K562 (cell line): ENCODE results near the gene HRC. TPM values are rescaled to one million over a fixed set of nuclear protein-coding genes. Genes with fewer than 3 reads are reported as not detected.

Experiments
- CBFA2T2 ChIP-seq: fragments of 450-650 bp; conservative IDR thresholded peaks from 2 replicates; pipeline ENCODE4 v1.6.1; 2017; ENCODE audit warnings: mild to moderate bottlenecking
- CCAR2 ChIP-seq: fragments of 200-400 bp; formaldehyde crosslinking; IDR thresholded peaks from 2 replicates; pipeline ENCODE4 v1.6.1; 2017; ENCODE audit warnings: mild to moderate bottlenecking, low read depth, low read length
- DIDO1 ChIP-seq: fragments of 450-650 bp; IDR thresholded peaks from 2 replicates; pipeline ENCODE4 v1.6.1; 2016; ENCODE audit warnings: low read depth, missing biosample characterization, missing genetic modification characterization
- ESRRB ChIP-seq: fragments of 250-450 bp; sonication (Bioruptor Pico); IDR thresholded peaks from 2 replicates; pipeline ENCODE4 v1.5.0; 2020; ENCODE audit warnings: mild to moderate bottlenecking, moderate library complexity, borderline replicate concordance
- MITF ChIP-seq: IDR thresholded peaks from 2 replicates; pipeline ENCODE4 v1.6.1; 2014; ENCODE audit warnings: antibody characterized with exemption
- MTA2 ChIP-seq: fragments of 450-650 bp; IDR thresholded peaks from 2 replicates; pipeline ENCODE4 v1.6.1; 2016; ENCODE audit warnings: low read depth
- NFIC ChIP-seq: fragments of 450-650 bp; IDR thresholded peaks from 2 replicates; pipeline ENCODE4 v1.6.1; 2017; ENCODE audit warnings: mild to moderate bottlenecking, inconsistent platforms
- PRMT5 ChIP-seq: sonication (generic); formaldehyde crosslinking; IDR thresholded peaks from 2 replicates; pipeline ENCODE4 v1.5.0; 2020; ENCODE audit warnings: missing genetic modification reagents
- RBM22 ChIP-seq: fragments of 200-400 bp; formaldehyde crosslinking; IDR thresholded peaks from 2 replicates; pipeline ENCODE4 v1.6.1; 2018; ENCODE audit warnings: low read length, low read depth; ENCODE audit not compliant: poor library complexity, severe bottlenecking
- RBM34 ChIP-seq: fragments of 200-400 bp; formaldehyde crosslinking; IDR thresholded peaks from 2 replicates; pipeline ENCODE4 v1.6.1; 2018; ENCODE audit warnings: low read length, borderline replicate concordance; ENCODE audit not compliant: insufficient read depth
- RHOXF2B ChIP-seq: fragments of 250-450 bp; sonication (Bioruptor Pico); conservative IDR thresholded peaks from 2 replicates; pipeline ENCODE4 v1.5.1; 2021
- TEAD2 ChIP-seq: fragments of 450-650 bp; IDR thresholded peaks from 2 replicates; pipeline ENCODE4 v1.6.1; 2016; ENCODE audit warnings: missing genetic modification characterization, control low read depth, missing compliant biosample characterization
- ZBTB11 ChIP-seq, 3 experiments: fragments of 200-800 bp in 1 of 3; fragments of 250-450 bp in 1 of 3; fragments of 450-650 bp in 1 of 3; sonication (Bioruptor Pico) in 1 of 3; sonication (Bioruptor generic) in 1 of 3; formaldehyde crosslinking in 1 of 3; IDR thresholded peaks; 2 replicates each; pipeline versions ENCODE4 v1.6.1 to v1.8.0; 2016 to 2022; ENCODE audit warnings: mild to moderate bottlenecking in 2 of 3, missing genetic modification characterization in 2 of 3, missing compliant biosample characterization in 1 of 3, moderate library complexity in 1 of 3
- ZBTB2 ChIP-seq: fragments of 450-650 bp; IDR thresholded peaks from 2 replicates; pipeline ENCODE4 v1.6.1; 2016; ENCODE audit warnings: antibody characterized with exemption
- ZNF232 ChIP-seq: sonication (generic); formaldehyde crosslinking; IDR thresholded peaks from 2 replicates; pipeline ENCODE4 v1.8.0; 2022; ENCODE audit warnings: mild to moderate bottlenecking, missing genetic modification reagents
- ZNF280B ChIP-seq: fragments of 250-450 bp; sonication (Bioruptor Pico); IDR thresholded peaks from 2 replicates; pipeline ENCODE4 v1.5.1; 2021; ENCODE audit warnings: mild to moderate bottlenecking
- ZNF57 ChIP-seq: fragments of 450-650 bp; formaldehyde crosslinking; IDR thresholded peaks from 2 replicates; pipeline ENCODE4 v1.4.0; 2020; ENCODE audit warnings: mild to moderate bottlenecking, moderate library complexity
- ZNF639 ChIP-seq, 2 experiments: fragments of 200-800 bp in 1 of 2; sonication (Bioruptor generic) in 1 of 2; sonication (generic) in 1 of 2; formaldehyde crosslinking in 1 of 2; IDR thresholded peaks in 1 of 2; conservative IDR thresholded peaks in 1 of 2; 2 replicates each; pipeline versions ENCODE4 v1.5.0 to v1.6.1; 2016 to 2020; ENCODE audit warnings: missing compliant biosample characterization in 1 of 2, missing genetic modification characterization in 1 of 2, missing genetic modification reagents in 1 of 2
- ZNF764 ChIP-seq: fragments of 250-450 bp; sonication (Bioruptor Pico); IDR thresholded peaks from 2 replicates; pipeline ENCODE4 v1.4.0; 2020; ENCODE audit warnings: low read depth, mild to moderate bottlenecking, moderate library complexity
- polyA plus RNA-seq, 8 experiments: library from polyadenylated mRNA; depleted of rRNA in 4 of 8; stranded (reverse) in 5 of 8; unstranded in 3 of 8; fragments of >200 nt; fragmentation: Nextera tagmentation in 2 of 8; fragmentation: Illumina TruSeq in 1 of 8; extraction: Ambion mirVana in 2 of 8; extraction: Trizol in 1 of 8; gene quantifications; 2 replicates each; pipeline versions ENCODE4 v1.2.1 to v1.2.3, GENCODE V29; 2011 to 2014; ENCODE audit warnings: inconsistent platforms in 1 of 8, missing spikeins in 1 of 8
- total RNA-seq, 7 experiments: library from RNA; depleted of rRNA in 6 of 7; stranded (reverse); fragments of >200 nt in 6 of 7; fragmentation: Illumina TruSeq in 2 of 7; extraction: Trizol in 2 of 7; gene quantifications; 2 replicates each; pipeline versions ENCODE4 v1.2.1 to v1.2.3, GENCODE V29; 2011 to 2021; ENCODE audit warnings: low replicate concordance in 1 of 7

The HRC gene
- total and polyA plus RNA-seq, 9 of the 15 experiments (the other 6 are each of a cell fraction or from before 2014, with no cell fraction given) = 0.66 to 18.7 (median 13.1) TPM

GRCh38 chr19:49149652-49150105 is 5.5 kb downstream of the HRC start (continued):
- TF ChIP-seq CCAR2 = no peak
- TF ChIP-seq MITF = no peak
- TF ChIP-seq ESRRB = no peak
- TF ChIP-seq RBM22 = no peak
- no peak for TF ChIP-seq TEAD2 (tag)
- TF ChIP-seq ZBTB11 (CRISPR knock-in tag; IDR thresholded peaks at IDR 0.05) = peak in 1 of 3 experiments; percentile 32; a peak in 2 of 6 replicates
- no peak for TF ChIP-seq CBFA2T2
- no peak for TF ChIP-seq RHOXF2B (CRISPR knock-in tag)
- TF ChIP-seq ZNF57 (CRISPR knock-in tag) = no peak
- TF ChIP-seq NFIC = no peak
- no peak for TF ChIP-seq RBM34
- no peak for TF ChIP-seq ZNF280B (CRISPR knock-in tag)
- peak; percentile 55; the same call in 1 of the 2 replicates for TF ChIP-seq ZNF764 (CRISPR knock-in tag)
- TF ChIP-seq ZNF232 = 0 out of 2 replicates have a peak, but pooled peaks have one; percentile 12
- no peak for TF ChIP-seq DIDO1 (tag)
- no peak for TF ChIP-seq ZNF639 (CRISPR knock-in tag; conservative IDR thresholded peaks at IDR 0.05 in 1 of 2, IDR thresholded peaks at IDR 0.05 in 1 of 2)
- TF ChIP-seq ZBTB2 = no peak
- no peak for TF ChIP-seq MTA2
- no peak for TF ChIP-seq PRMT5 (CRISPR knock-in tag)
